IMR-90 (cell line): Measurements from ENCODE around the gene NR1H2. TPM values are rescaled to one million over a fixed set of nuclear protein-coding genes. Genes with fewer than 3 reads are reported as not detected.

ENCODE experiments used
- ATAC-seq: fragments of 200-7000 bp; cut with Tn5 transposase; 2 replicates; pipeline ENCODE4 v1.9.1; 2020; ENCODE audit warnings: low read depth, mild to moderate bottlenecking, moderate library complexity
- BruUV-seq: library from RNA; stranded (reverse); fragments of 400-500 nt; replicated peaks from 2 replicates; lab custom pipeline; 2021; lab: Mats Ljungman, UMichigan
- CTCF ChIA-PET: fragments of 300-600 bp; formaldehyde crosslinking; extraction: SDS; loops from one replicate; lab custom pipeline; 2021; ENCODE audit warnings: antibody characterized with exemption; lab: Yijun Ruan, JAX
- POLR2A ChIA-PET: fragments of 300-600 bp; sonication (Branson Sonifier 250); formaldehyde crosslinking; loops from one replicate; lab custom pipeline; 2022; ENCODE audit warnings: antibody characterized with exemption; ENCODE audit not compliant: unreplicated experiment; lab: Charles Lee
- DNase-seq: peaks from one replicate; pipeline ENCODE4 v3.0.0; 2013
- H2AFZ ChIP-seq: replicated peaks from 2 replicates; pipeline ENCODE3; 2013; ENCODE audit warnings: low read length, mild to moderate bottlenecking; ENCODE audit not compliant: poor library complexity
- H2AK5ac ChIP-seq: 2 replicates; pipeline ENCODE4 v1.6.1; 2013; ENCODE audit warnings: low read depth, low read length, inconsistent platforms
- H2AK9ac ChIP-seq: replicated peaks from 2 replicates; pipeline ENCODE3; 2013; ENCODE audit warnings: mild to moderate bottlenecking, low read depth, low read length, moderate library complexity; ENCODE audit not compliant: poor library complexity
- H2BK120ac ChIP-seq: 2 replicates; pipeline ENCODE4 v1.6.1; 2013; ENCODE audit warnings: low read depth, low read length, inconsistent platforms
- H2BK15ac ChIP-seq: 3 replicates; pipeline ENCODE4 v1.6.1; 2013; ENCODE audit warnings: low read depth, low read length, inconsistent platforms
- H2BK20ac ChIP-seq: 2 replicates; pipeline ENCODE4 v1.6.1; 2013; ENCODE audit warnings: low read depth, mild to moderate bottlenecking, inconsistent platforms, low read length, moderate library complexity
- H2BK5ac ChIP-seq: 2 replicates; pipeline ENCODE4 v1.6.1; 2013; ENCODE audit warnings: mild to moderate bottlenecking, low read depth, low read length, inconsistent platforms; ENCODE audit not compliant: poor library complexity, severe bottlenecking
- H3K14ac ChIP-seq: replicated peaks from 2 replicates; pipeline ENCODE4 v1.6.1; 2013; ENCODE audit warnings: low read depth, low read length, inconsistent platforms
- H3K18ac ChIP-seq: 2 replicates; pipeline ENCODE4 v1.6.1; 2013; ENCODE audit warnings: low read depth, low read length, control low read depth
- H3K23ac ChIP-seq: 2 replicates; pipeline ENCODE4 v1.6.1; 2013; ENCODE audit warnings: low read depth, low read length, inconsistent platforms
- H3K27ac ChIP-seq: 2 replicates; pipeline ENCODE4 v1.5.1; 2013; ENCODE audit warnings: mild to moderate bottlenecking, control low read depth, low read length; ENCODE audit not compliant: insufficient read depth
- H3K27me3 ChIP-seq: 2 replicates; pipeline ENCODE4 v1.6.1; 2013; ENCODE audit warnings: low read length; ENCODE audit not compliant: control insufficient read depth, insufficient read depth
- H3K36me3 ChIP-seq: 2 replicates; pipeline ENCODE4 v1.6.1; 2013; ENCODE audit warnings: low read length, mixed read lengths; ENCODE audit not compliant: control insufficient read depth, insufficient read depth
- H3K4ac ChIP-seq: 2 replicates; pipeline ENCODE4 v1.6.1; 2013; ENCODE audit warnings: low read depth, low read length, inconsistent platforms
- H3K4me1 ChIP-seq: 2 replicates; pipeline ENCODE4 v1.6.1; 2013; ENCODE audit warnings: low read length, mixed read lengths; ENCODE audit not compliant: control insufficient read depth, insufficient read depth
- H3K4me2 ChIP-seq: 2 replicates; pipeline ENCODE4 v1.6.1; 2013; ENCODE audit warnings: low read depth, mild to moderate bottlenecking, control low read depth, low read length, moderate library complexity
- H3K4me3 ChIP-seq: 2 replicates; pipeline ENCODE4 v1.5.1; 2013; ENCODE audit warnings: low read depth, mild to moderate bottlenecking, control low read depth, low read length, moderate library complexity; ENCODE audit not compliant: insufficient read depth
- H3K56ac ChIP-seq: 2 replicates; pipeline ENCODE4 v1.6.1; 2013; ENCODE audit warnings: low read length, inconsistent platforms; ENCODE audit not compliant: insufficient read depth; ENCODE audit errors: extremely low read depth
- H3K79me1 ChIP-seq, 2 experiments: 2 replicates each; pipeline ENCODE4 v1.6.1; 2013; ENCODE audit warnings: low read length in 2 of 2, inconsistent platforms in 1 of 2, low read depth in 1 of 2
- H3K9ac ChIP-seq: 2 replicates; pipeline ENCODE4 v1.6.1; 2013; ENCODE audit warnings: low read depth, low read length, control low read depth
- H3K9me1 ChIP-seq: 2 replicates; pipeline ENCODE4 v1.6.1; 2013; ENCODE audit warnings: low read length, inconsistent platforms; ENCODE audit not compliant: insufficient read depth
- H3K9me3 ChIP-seq: 2 replicates; pipeline ENCODE4 v1.6.1; 2013; ENCODE audit warnings: low read length; ENCODE audit not compliant: control insufficient read depth, insufficient read depth
- H4K20me1 ChIP-seq: 2 replicates; pipeline ENCODE4 v1.6.1; 2013; ENCODE audit warnings: low read length, inconsistent platforms; ENCODE audit not compliant: insufficient read depth
- H4K5ac ChIP-seq: 2 replicates; pipeline ENCODE4 v1.6.1; 2013; ENCODE audit warnings: mild to moderate bottlenecking, low read depth, low read length, control low read depth
- H4K8ac ChIP-seq, 2 experiments: 2 replicates each; pipeline ENCODE4 v1.6.1; 2013; ENCODE audit warnings: low read depth in 2 of 2, low read length in 2 of 2, control low read depth in 1 of 2, inconsistent platforms in 1 of 2
- H4K91ac ChIP-seq: 2 replicates; pipeline ENCODE4 v1.6.1; 2013; ENCODE audit warnings: low read depth, low read length, inconsistent platforms; ENCODE audit not compliant: insufficient read depth
- FOS ChIP-seq: fragments of 150-350 bp; IDR thresholded peaks from 2 replicates; pipeline ENCODE4 v1.6.1; 2016; ENCODE audit warnings: low read depth, low read length
- WGBS, 2 experiments: methylation state at CpG; one replicate each; pipeline versions ENCODE4 v1.1.5 to v1.1.7; 2013; ENCODE audit warnings: missing lambda C conversion rate in 2 of 2; ENCODE audit not compliant: insufficient read length in 1 of 2; ENCODE audit errors: extremely low coverage in 2 of 2; 5-methylcytosine and 5-hydroxymethylcytosine counted together
- dilution Hi-C: fragments of 300-500 bp; cut with HindIII; formaldehyde crosslinking; loops from one replicate; pipeline ENCODE4 v1.14.3; 2018; ENCODE audit warnings: low sequenced_read_pairs; ENCODE audit not compliant: unreplicated experiment
- in situ Hi-C: fragments of 300-500 bp; cut with MboI; formaldehyde crosslinking; loops from 3 replicates; pipeline ENCODE4 v1.14.3; 2019; ENCODE audit warnings: low sequenced_read_pairs, inconsistent platforms, mixed read lengths
- intact Hi-C: fragments of 100-400 bp; cut with micrococcal nuclease; formaldehyde crosslinking; loops from 2 replicates; pipeline ENCODE4 v1.10.0; 2022
- polyA plus RNA-seq, 3 experiments: library from polyadenylated mRNA; depleted of rRNA; stranded (reverse); fragments of >200 nt; gene quantifications; 2 replicates each; pipeline ENCODE4 v1.2.3, GENCODE V29; 2012; ENCODE audit warnings: low replicate concordance in 1 of 3
- total RNA-seq: library from RNA; depleted of rRNA; stranded (reverse); fragments of >200 nt; gene quantifications from 2 replicates; pipeline ENCODE4 v1.2.3, GENCODE V29; 2012

Gene NR1H2
- total and polyA plus RNA-seq, 2 of the 4 experiments (the other 2 are of a cell fraction) = 37.8 to 48.4 TPM

- H2AFZ ChIP-seq = no peak overlapping the region
- H3K56ac ChIP-seq = no peak overlapping the region
- no peak overlapping the region for H3K18ac ChIP-seq
- no peaks in the 10 kb centered on the region for H3K4me1 ChIP-seq
- dilution Hi-C loops = no loop called here
- ChIA-PET POLR2A (no interaction called here), CTCF (no interaction called here)
- BruUV-seq = no TSS peak
- ATAC-seq = no peak
- H3K9me3 ChIP-seq = no peaks in the 10 kb centered on the region
- H3K4ac ChIP-seq = no peak overlapping the region
- no peak overlapping the region for H2AK9ac ChIP-seq
- intact Hi-C loops = no loop called here
- no peak overlapping the region for H4K8ac ChIP-seq
- H2BK15ac ChIP-seq = no peak overlapping the region
- no peak for TF ChIP-seq FOS
- H3K79me1 ChIP-seq = no peaks in the 10 kb centered on the region
- H4K91ac ChIP-seq = no peak overlapping the region
- no peak overlapping the region for H3K14ac ChIP-seq
- H4K5ac ChIP-seq = no peak overlapping the region
- H3K36me3 ChIP-seq = no peaks in the 10 kb centered on the region
- no peak overlapping the region for H3K9ac ChIP-seq
- in situ Hi-C loops = loop anchor here (10.0 kb wide), 2 partner anchors 343 to 563 kb away; no protein-coding TSS in a partner anchor
- no peak overlapping the region for H3K4me2 ChIP-seq
- no peak overlapping the region for H3K4me3 ChIP-seq
- H2BK20ac ChIP-seq = no peak overlapping the region
- H3K9me1 ChIP-seq = no peaks in the 10 kb centered on the region
- no peak overlapping the region for H2AK5ac ChIP-seq
- H2BK120ac ChIP-seq = no peak overlapping the region
- DNase-seq = no peak
- H2BK5ac ChIP-seq = no peak overlapping the region
- no peaks in the 10 kb centered on the region for H4K20me1 ChIP-seq
- no peak overlapping the region for H3K23ac ChIP-seq
- 100% methylated on average over 1 of the region's 7 CpGs; no CpG with 5 or more reads in 1 of the 2 experiments for WGBS, 2 experiments
- peaks cover 8% of the 10 kb centered on the region for H3K27me3 ChIP-seq
- H3K27ac ChIP-seq = no peak overlapping the region
Observed at GRCh38 chr19:50361290-50362029, 14.8 kb upstream of the NR1H2 start.
